K562 (cell line): ENCODE measurements around the gene GLB1L3. TPM values are rescaled to one million over a fixed set of nuclear protein-coding genes. Genes with fewer than 3 reads are reported as not detected.

Experiments used
- ARID1B ChIP-seq: fragments of 450-650 bp; IDR thresholded peaks from 2 replicates; pipeline ENCODE4 v1.6.1; 2016; ENCODE audit warnings: antibody characterized with exemption, mild to moderate bottlenecking, inconsistent platforms
- CBX1 ChIP-seq: sonication (generic); IDR thresholded peaks from 2 replicates; pipeline ENCODE4 v1.6.1; 2016; ENCODE audit warnings: antibody characterized with exemption, low read depth, mild to moderate bottlenecking
- CBX8 ChIP-seq: fragments of 200-600 bp; sonication (generic); IDR thresholded peaks from 2 replicates; pipeline ENCODE4 v1.6.1; 2012; ENCODE audit warnings: borderline replicate concordance, mixed run types, low read depth, mild to moderate bottlenecking, moderate library complexity, mixed read lengths, low read length, control low read depth, inconsistent platforms; ENCODE audit not compliant: poor library complexity, severe bottlenecking; ENCODE audit errors: extremely low read depth
- CHD1 ChIP-seq: fragments of 200-600 bp; sonication (generic); IDR thresholded peaks from one replicate; pipeline ENCODE4 v1.6.1; 2012; ENCODE audit warnings: mild to moderate bottlenecking, moderate library complexity, low read length, inconsistent platforms
- DIDO1 ChIP-seq: fragments of 450-650 bp; IDR thresholded peaks from 2 replicates; pipeline ENCODE4 v1.6.1; 2016; ENCODE audit warnings: low read depth, missing biosample characterization, missing genetic modification characterization
- ETS1 ChIP-seq: conservative IDR thresholded peaks from 2 replicates; pipeline ENCODE4 v1.6.1; 2011; ENCODE audit warnings: low read depth, mild to moderate bottlenecking, low read length; ENCODE audit not compliant: control insufficient read depth
- FOXK2 ChIP-seq, 2 experiments: fragments of 450-650 bp; IDR thresholded peaks in 1 of 2; conservative IDR thresholded peaks in 1 of 2; 2 replicates each; pipeline ENCODE4 v1.6.1; 2016; ENCODE audit warnings: low read depth in 2 of 2, mild to moderate bottlenecking in 1 of 2
- FOXO4 ChIP-seq: fragments of 450-650 bp; formaldehyde crosslinking; IDR thresholded peaks from 2 replicates; pipeline ENCODE4 v1.4.0; 2020; ENCODE audit warnings: mild to moderate bottlenecking, moderate library complexity
- GTF2E2 ChIP-seq: fragments of 200-800 bp; sonication (Bioruptor generic); IDR thresholded peaks from 2 replicates; pipeline ENCODE4 v1.6.1; 2016; ENCODE audit warnings: missing genetic modification characterization, missing compliant biosample characterization
- HEY1 ChIP-seq: fragments of 250-450 bp; sonication (Bioruptor Pico); IDR thresholded peaks from 2 replicates; pipeline ENCODE4 v1.5.0; 2020; ENCODE audit warnings: mild to moderate bottlenecking, moderate library complexity, borderline replicate concordance
- JUN ChIP-seq, 2 experiments: sonication (generic) in 1 of 2; formaldehyde crosslinking in 1 of 2; IDR thresholded peaks; 2 replicates each; pipeline versions ENCODE4 v1.6.1 to v1.8.0; 2012 to 2022; ENCODE audit warnings: borderline replicate concordance in 2 of 2, mild to moderate bottlenecking in 2 of 2, improper control_type of control experiment in 1 of 2, low read depth in 1 of 2, low read length in 1 of 2, missing genetic modification reagents in 1 of 2
- KAT8 ChIP-seq: fragments of 450-650 bp; IDR thresholded peaks from 2 replicates; pipeline ENCODE4 v1.6.1; 2016; ENCODE audit warnings: low read depth, mild to moderate bottlenecking
- KLF10 ChIP-seq: fragments of 250-450 bp; sonication (Bioruptor Pico); IDR thresholded peaks from 2 replicates; pipeline ENCODE4 v1.6.1; 2021; ENCODE audit warnings: matching md5 sums
- KLF6 ChIP-seq: fragments of 250-450 bp; sonication (Bioruptor Pico); IDR thresholded peaks from 2 replicates; pipeline ENCODE4 v1.4.0; 2020; ENCODE audit warnings: mild to moderate bottlenecking, moderate library complexity, borderline replicate concordance
- MAFG ChIP-seq: fragments of 450-650 bp; conservative IDR thresholded peaks from 2 replicates; pipeline ENCODE4 v1.6.1; 2016; ENCODE audit warnings: missing genetic modification characterization, missing compliant biosample characterization
- MXD1 ChIP-seq: fragments of 250-450 bp; sonication (Bioruptor Pico); IDR thresholded peaks from 2 replicates; pipeline ENCODE4 v1.8.0; 2021; ENCODE audit warnings: borderline replicate concordance, mild to moderate bottlenecking, moderate library complexity; ENCODE audit not compliant: poor library complexity, severe bottlenecking
- RBM34 ChIP-seq: fragments of 200-400 bp; formaldehyde crosslinking; IDR thresholded peaks from 2 replicates; pipeline ENCODE4 v1.6.1; 2018; ENCODE audit warnings: low read length, borderline replicate concordance; ENCODE audit not compliant: insufficient read depth
- RHOXF2B ChIP-seq: fragments of 250-450 bp; sonication (Bioruptor Pico); conservative IDR thresholded peaks from 2 replicates; pipeline ENCODE4 v1.5.1; 2021
- SLC30A9 ChIP-seq: fragments of 250-450 bp; sonication (Bioruptor Pico); IDR thresholded peaks from 2 replicates; pipeline ENCODE4 v1.8.0; 2022; ENCODE audit warnings: mild to moderate bottlenecking, moderate library complexity
- TSHZ1 ChIP-seq: fragments of 250-450 bp; sonication (Bioruptor Pico); IDR thresholded peaks from 2 replicates; pipeline ENCODE4 v1.4.0; 2020; ENCODE audit warnings: mild to moderate bottlenecking, moderate library complexity
- ZNF695 ChIP-seq: fragments of 450-650 bp; formaldehyde crosslinking; IDR thresholded peaks from 2 replicates; pipeline ENCODE4 v1.4.0; 2020; ENCODE audit warnings: mild to moderate bottlenecking, moderate library complexity
- ZSCAN32 ChIP-seq: fragments of 450-650 bp; formaldehyde crosslinking; IDR thresholded peaks from 2 replicates; pipeline ENCODE4 v1.4.0; 2020; ENCODE audit warnings: mild to moderate bottlenecking, moderate library complexity
- polyA plus RNA-seq, 8 experiments: library from polyadenylated mRNA; depleted of rRNA in 4 of 8; stranded (reverse) in 5 of 8; unstranded in 3 of 8; fragments of >200 nt; fragmentation: Nextera tagmentation in 2 of 8; fragmentation: Illumina TruSeq in 1 of 8; extraction: Ambion mirVana in 2 of 8; extraction: Trizol in 1 of 8; gene quantifications; 2 replicates each; pipeline versions ENCODE4 v1.2.1 to v1.2.3, GENCODE V29; 2011 to 2014; ENCODE audit warnings: inconsistent platforms in 1 of 8, missing spikeins in 1 of 8
- total RNA-seq, 7 experiments: library from RNA; depleted of rRNA in 6 of 7; stranded (reverse); fragments of >200 nt in 6 of 7; fragmentation: Illumina TruSeq in 2 of 7; extraction: Trizol in 2 of 7; gene quantifications; 2 replicates each; pipeline versions ENCODE4 v1.2.1 to v1.2.3, GENCODE V29; 2011 to 2021; ENCODE audit warnings: low replicate concordance in 1 of 7

GLB1L3 gene
- total and polyA plus RNA-seq, 9 of the 15 experiments (the other 6 are each of a cell fraction or from before 2014, with no cell fraction given), result 0.18 to 3.3 (median 0.49) TPM

GRCh38 chr11:134355136-134355535 is 79.0 kb downstream of the GLB1L3 start (continued):
- TF ChIP-seq ETS1 (no peak), CHD1 (no peak), MAFG (peak; percentile 57; the same call in 1 of the 2 replicates), ZSCAN32 (CRISPR knock-in tag) (no peak), RBM34 (no peak), HEY1 (CRISPR knock-in tag) (no peak), TSHZ1 (no peak), RHOXF2B (CRISPR knock-in tag) (no peak), MXD1 (CRISPR knock-in tag) (no peak), ZNF695 (CRISPR knock-in tag) (no peak), SLC30A9 (CRISPR knock-in tag) (no peak), KAT8 (no peak), DIDO1 (tag) (no peak), GTF2E2 (tag) (no peak), CBX1 (no peak), KLF6 (CRISPR knock-in tag) (no peak), FOXO4 (CRISPR knock-in tag) (no peak), FOXK2 (conservative IDR thresholded peaks at IDR 0.05 in 1 of 2, IDR thresholded peaks at IDR 0.05 in 1 of 2; ENCODE audit: low read depth in 2 of 2) (peak; percentile 77 to 83), JUN (IDR thresholded peaks at IDR 0.05; ENCODE audit: borderline replicate concordance, low read depth, low read length) (peak; percentile 55; the same call in 1 of the 2 replicates), JUN (CRISPR knock-in tag; IDR thresholded peaks at IDR 0.05; ENCODE audit: borderline replicate concordance) (no peak), ARID1B (peak; percentile 88), KLF10 (no peak), CBX8 (no peak)
